ENCODE results near the gene OR5T2. TPM values are rescaled to one million over a fixed set of nuclear protein-coding genes. Genes with fewer than 3 reads are reported as not detected.
"Not testable (repeated sequence)": the region's sequence is repeated elsewhere in the genome, so short reads cannot be mapped to it uniquely, and the experiment has no call there.

OR5T2 gene
- total RNA-seq, 2 experiments from 2014 or later = not detected

DNA sequence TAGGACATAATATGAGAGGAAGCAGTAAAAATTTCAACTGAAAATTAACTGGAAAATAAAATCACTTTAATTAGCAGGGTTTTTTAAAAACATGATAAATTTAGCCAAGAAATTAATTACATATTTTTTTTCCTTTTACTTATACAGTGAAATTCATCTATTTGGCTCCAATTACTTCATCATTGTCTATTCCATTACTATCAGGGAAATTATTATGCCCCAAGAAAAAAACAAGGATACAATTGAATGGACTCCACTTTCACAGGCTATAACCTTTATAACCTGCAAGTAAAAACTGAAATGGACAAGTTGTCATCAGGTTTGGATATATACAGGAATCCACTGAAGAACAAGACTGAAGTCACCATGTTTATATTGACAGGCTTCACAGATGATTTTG lies 17.9 kb upstream of the OR5T2 start, which contains the start of gene OR5T3:
TSS of gene OR5T3 (plus strand) at position 301 of the 400 bp plus-strand sequence. CDS start at position 301, 0 bp downstream.
- intact Hi-C loops (cut with micrococcal nuclease; ENCODE audit: unreplicated experiment) = no loop called here
- no peaks in the 10 kb centered on the region for H3K36me3 ChIP-seq (ENCODE audit: insufficient read depth, low read length)
- no peaks in the 10 kb centered on the region for H3K79me2 ChIP-seq (ENCODE audit: insufficient read depth, low read depth, low read length)
- POLR2A ChIA-PET = no interaction called here
- H3K9me2 ChIP-seq (ENCODE audit: insufficient read depth, low read length) = no peaks in the 10 kb centered on the region
- no peak within 1 kb of the TSS for H3K4me2 ChIP-seq (ENCODE audit: low read length)
- H2AFZ ChIP-seq (ENCODE audit: low read length) = no peak within 1 kb of the TSS
- H3K4me1 ChIP-seq (ENCODE audit: insufficient read depth, low read length, poor library complexity, severe bottlenecking) = no peaks in the 10 kb centered on the region
- H3K9me3 ChIP-seq (ENCODE audit: low read length) = 0 out of 2 replicates have a peak, but pooled peaks cover 5% of the 10 kb centered on the region
- no peaks in the 10 kb centered on the region for H4K20me1 ChIP-seq (ENCODE audit: insufficient read depth, low read length)
- no peak within 1 kb of the TSS for H3K4me3 ChIP-seq (ENCODE audit: low read depth, low read length, poor library complexity, severe bottlenecking)
- TF ChIP-seq, protein P1, sequence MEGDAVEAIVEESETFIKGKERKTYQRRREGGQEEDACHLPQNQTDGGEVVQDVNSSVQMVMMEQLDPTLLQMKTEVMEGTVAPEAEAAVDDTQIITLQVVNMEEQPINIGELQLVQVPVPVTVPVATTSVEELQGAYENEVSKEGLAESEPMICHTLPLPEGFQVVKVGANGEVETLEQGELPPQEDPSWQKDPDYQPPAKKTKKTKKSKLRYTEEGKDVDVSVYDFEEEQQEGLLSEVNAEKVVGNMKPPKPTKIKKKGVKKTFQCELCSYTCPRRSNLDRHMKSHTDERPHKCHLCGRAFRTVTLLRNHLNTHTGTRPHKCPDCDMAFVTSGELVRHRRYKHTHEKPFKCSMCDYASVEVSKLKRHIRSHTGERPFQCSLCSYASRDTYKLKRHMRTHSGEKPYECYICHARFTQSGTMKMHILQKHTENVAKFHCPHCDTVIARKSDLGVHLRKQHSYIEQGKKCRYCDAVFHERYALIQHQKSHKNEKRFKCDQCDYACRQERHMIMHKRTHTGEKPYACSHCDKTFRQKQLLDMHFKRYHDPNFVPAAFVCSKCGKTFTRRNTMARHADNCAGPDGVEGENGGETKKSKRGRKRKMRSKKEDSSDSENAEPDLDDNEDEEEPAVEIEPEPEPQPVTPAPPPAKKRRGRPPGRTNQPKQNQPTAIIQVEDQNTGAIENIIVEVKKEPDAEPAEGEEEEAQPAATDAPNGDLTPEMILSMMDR (conservative IDR thresholded peaks at IDR 0.05; ENCODE audit: low read length) = no peak
- TF ChIP-seq EZH2phosphoT487 (IDR thresholded peaks at IDR 0.05; ENCODE audit: borderline replicate concordance, low read depth, low read length) = no peak
- BruUV-seq (replicated peaks) = no TSS peak
- DNase-seq (ENCODE audit: low spot score) = no peak
- no peak within 1 kb of the TSS for H3K27ac ChIP-seq (ENCODE audit: low read depth, low read length, poor library complexity, severe bottlenecking)
- CTCF ChIA-PET (ENCODE audit: unreplicated experiment) = no interaction called here

DNA sequence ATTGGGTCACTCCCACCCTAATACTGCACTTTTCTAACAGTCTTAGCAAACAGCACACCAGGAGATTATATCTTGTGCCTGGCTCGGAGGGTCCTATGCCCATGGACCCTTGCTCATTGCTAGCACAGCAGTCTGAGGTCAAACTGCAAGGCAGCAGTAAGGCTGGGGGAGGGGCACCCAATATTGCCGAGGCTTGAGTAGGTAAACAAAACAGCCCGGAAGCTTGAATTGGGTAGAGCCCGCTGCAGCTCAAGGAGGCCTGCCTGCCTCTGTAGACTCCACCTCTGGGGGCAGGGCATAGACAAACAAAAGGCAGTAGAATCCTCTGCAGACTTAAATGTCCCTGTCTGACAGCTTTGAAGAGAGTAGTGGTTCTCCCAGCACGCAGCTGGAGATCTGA lies 14.3 kb downstream of the OR5T2 start:
- CTCF ChIA-PET (ENCODE audit: unreplicated experiment); H2AFZ ChIP-seq (ENCODE audit: low read length); H3K4me1 ChIP-seq (ENCODE audit: insufficient read depth, low read length, poor library complexity, severe bottlenecking); BruUV-seq (replicated peaks); H3K79me2 ChIP-seq (ENCODE audit: insufficient read depth, low read depth, low read length); H3K9me2 ChIP-seq (ENCODE audit: insufficient read depth, low read length); H4K20me1 ChIP-seq (ENCODE audit: insufficient read depth, low read length); H3K9me3 ChIP-seq (ENCODE audit: low read length); intact Hi-C loops (cut with micrococcal nuclease; ENCODE audit: unreplicated experiment); POLR2A ChIA-PET; H3K4me3 ChIP-seq (ENCODE audit: low read depth, low read length, poor library complexity, severe bottlenecking); DNase-seq (ENCODE audit: low spot score); H3K36me3 ChIP-seq (ENCODE audit: insufficient read depth, low read length); H3K27ac ChIP-seq (ENCODE audit: low read depth, low read length, poor library complexity, severe bottlenecking); H3K4me2 ChIP-seq (ENCODE audit: low read length): not testable (repeated sequence)

DNA sequence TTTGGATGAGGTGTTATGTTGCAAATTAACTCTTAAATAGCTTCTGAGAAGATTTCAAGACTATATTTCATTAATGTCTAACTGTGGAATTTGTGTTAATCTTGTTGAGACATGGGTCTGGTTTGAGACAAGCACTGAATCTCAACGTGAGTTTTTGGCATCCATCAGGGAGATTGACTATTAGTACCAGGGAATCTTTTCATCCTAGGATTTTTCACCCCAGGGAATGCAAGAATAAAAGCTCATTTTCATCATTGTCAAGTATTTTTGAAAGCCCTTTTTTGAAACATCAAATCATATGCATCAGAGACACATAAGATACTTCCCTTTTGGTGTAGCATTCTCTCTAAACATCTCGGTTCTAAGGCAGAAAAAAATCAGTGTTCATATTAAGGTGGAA lies 19.5 kb downstream of the OR5T2 start:
- Histone ChIP-seq H3K9me2 (ENCODE audit: insufficient read depth, low read length) (no peaks in the 10 kb centered on the region), H2AFZ (ENCODE audit: low read length) (no peak overlapping the region), H3K9me3 (ENCODE audit: low read length) (no peaks in the 10 kb centered on the region), H3K36me3 (ENCODE audit: insufficient read depth, low read length) (no peaks in the 10 kb centered on the region), H4K20me1 (ENCODE audit: insufficient read depth, low read length) (no peaks in the 10 kb centered on the region), H3K4me1 (ENCODE audit: insufficient read depth, low read length, poor library complexity, severe bottlenecking) (no peaks in the 10 kb centered on the region), H3K27ac (ENCODE audit: low read depth, low read length, poor library complexity, severe bottlenecking) (no peak overlapping the region), H3K4me3 (ENCODE audit: low read depth, low read length, poor library complexity, severe bottlenecking) (no peak overlapping the region), H3K4me2 (ENCODE audit: low read length) (no peak overlapping the region), H3K79me2 (ENCODE audit: insufficient read depth, low read depth, low read length) (no peaks in the 10 kb centered on the region)
- BruUV-seq (replicated peaks) = no TSS peak
- no peak for DNase-seq (ENCODE audit: low spot score)
- ChIA-PET CTCF (ENCODE audit: unreplicated experiment) (no interaction called here), POLR2A (no interaction called here)
- TF ChIP-seq EZH2phosphoT487 (IDR thresholded peaks at IDR 0.05; ENCODE audit: borderline replicate concordance, low read depth, low read length) = no peak
- intact Hi-C loops (cut with micrococcal nuclease; ENCODE audit: unreplicated experiment) = no loop called here

DNA sequence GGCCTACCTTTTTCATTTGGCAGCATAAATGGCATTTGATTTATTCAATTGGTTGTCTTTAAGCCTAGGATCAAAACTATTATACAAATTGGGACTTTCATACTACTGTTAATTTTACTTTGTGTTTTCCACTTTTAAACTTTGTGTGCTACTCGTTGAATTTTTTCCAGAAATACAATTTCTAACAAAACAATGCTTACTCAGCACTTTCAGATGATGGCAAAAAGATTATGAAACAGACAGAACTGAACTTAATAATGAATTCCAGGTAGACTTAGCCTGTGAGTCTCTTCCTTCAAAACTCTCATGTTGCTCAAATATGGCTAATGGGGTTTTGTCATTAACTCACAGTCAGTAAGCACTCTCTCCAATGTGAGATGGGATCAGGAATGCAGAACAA lies 26.3 kb downstream of the OR5T2 start:
- Histone ChIP-seq H3K27ac (ENCODE audit: low read depth, low read length, poor library complexity, severe bottlenecking) (no peak overlapping the region), H3K36me3 (ENCODE audit: insufficient read depth, low read length) (no peaks in the 10 kb centered on the region), H2AFZ (ENCODE audit: low read length) (no peak overlapping the region), H3K9me3 (ENCODE audit: low read length) (no peaks in the 10 kb centered on the region), H3K4me3 (ENCODE audit: low read depth, low read length, poor library complexity, severe bottlenecking) (no peak overlapping the region), H4K20me1 (ENCODE audit: insufficient read depth, low read length) (no peaks in the 10 kb centered on the region), H3K9me2 (ENCODE audit: insufficient read depth, low read length) (no peaks in the 10 kb centered on the region), H3K79me2 (ENCODE audit: insufficient read depth, low read depth, low read length) (no peaks in the 10 kb centered on the region), H3K4me2 (ENCODE audit: low read length) (no peak overlapping the region), H3K4me1 (ENCODE audit: insufficient read depth, low read length, poor library complexity, severe bottlenecking) (no peaks in the 10 kb centered on the region)
- ChIA-PET CTCF (ENCODE audit: unreplicated experiment) (no interaction called here), POLR2A (no interaction called here)
- TF ChIP-seq EZH2phosphoT487 (IDR thresholded peaks at IDR 0.05; ENCODE audit: borderline replicate concordance, low read depth, low read length) = no peak
- TF ChIP-seq, protein P1 (conservative IDR thresholded peaks at IDR 0.05; ENCODE audit: low read length) = no peak
- no TSS peak for BruUV-seq (replicated peaks)
- intact Hi-C loops (cut with micrococcal nuclease; ENCODE audit: unreplicated experiment) = no loop called here
- DNase-seq (ENCODE audit: low spot score) = no peak
